Anterior cingulate cortex (tissue), 58 donors: ENCODE results near the gene PIP5K1C.
"Not testable (repeated sequence)": the region's sequence is repeated elsewhere in the genome, so short reads cannot be mapped to it uniquely, and the experiment has no call there.

Experiments used
- DNase-seq, 58 donors: peaks; one replicate each; lab custom pipeline; 2025; lab: John Stamatoyannopoulos, UW

Gene PIP5K1C

GRCh38 chr19:3633559-3633988, 66.7 kb downstream of the PIP5K1C start:
- DNase-seq = no peak

- peak in 47 of 58 donors; percentile 7 to 78 (median 36) for DNase-seq
Measured at GRCh38 chr19:3632739-3633558, 67.3 kb downstream of the PIP5K1C start.

GRCh38 chr19:3632098-3632497, 68.2 kb downstream of the PIP5K1C start:
- no peak for DNase-seq

- DNase-seq = no peak
Measured at GRCh38 chr19:3631053-3631861, 69.0 kb downstream of the PIP5K1C start.

- not testable (repeated sequence) for DNase-seq
Measured at GRCh38 chr19:3628766-3629165, 71.5 kb downstream of the PIP5K1C start.

- DNase-seq = no peak
Measured at GRCh38 chr19:3627351-3627723, 72.9 kb downstream of the PIP5K1C start.

- peak; percentile 76 to 99 (median 97) for DNase-seq
Measured at GRCh38 chr19:3626473-3627350, 73.6 kb downstream of the PIP5K1C start, which contains the start of gene CACTIN. CACTIN (minus strand) TSS chr19:3626790; CDS start chr19:3626762, 28 bp downstream.

- DNase-seq = no peak
Measured at GRCh38 chr19:3625996-3626472, 74.2 kb downstream of the PIP5K1C start.

- no peak for DNase-seq
Measured at GRCh38 chr19:3623716-3624115, 76.6 kb downstream of the PIP5K1C start.

GRCh38 chr19:3622224-3622623, 78.0 kb downstream of the PIP5K1C start:
- no peak for DNase-seq

GRCh38 chr19:3621689-3622088, 78.6 kb downstream of the PIP5K1C start:
- no peak for DNase-seq

GRCh38 chr19:3620817-3621547, 79.3 kb downstream of the PIP5K1C start:
- no peak for DNase-seq

GRCh38 chr19:3620145-3620816, 80.0 kb downstream of the PIP5K1C start:
- no peak for DNase-seq

- DNase-seq = no peak
Measured at GRCh38 chr19:3619631-3620012, 80.6 kb downstream of the PIP5K1C start.

- DNase-seq = no peak
Measured at GRCh38 chr19:3618811-3619630, 81.2 kb downstream of the PIP5K1C start.

- DNase-seq = peak in 35 of 58 donors; percentile 9 to 63 (median 32)
Measured at GRCh38 chr19:3618144-3618810, 82.0 kb downstream of the PIP5K1C start.

GRCh38 chr19:3617463-3617862, 82.8 kb downstream of the PIP5K1C start:
- DNase-seq = no peak
